WERI-Rb-1 (cell line): ENCODE results near the gene TBC1D20.
A peak's percentile ranks its signal among the peaks of the same experiment; 100 is the strongest.

Source experiments
- DNase-seq: peaks from one replicate; pipeline ENCODE4 v3.0.0-alpha.2; 2020
- H3K27ac ChIP-seq: fragments of 250-450 bp; sonication (Bioruptor Pico); 2 replicates; pipeline ENCODE4 v1.5.1; 2020; ENCODE audit warnings: mild to moderate bottlenecking, moderate library complexity
- H3K27me3 ChIP-seq: fragments of 250-450 bp; sonication (Bioruptor Pico); 2 replicates; pipeline ENCODE4 v1.5.1; 2021; ENCODE audit warnings: mild to moderate bottlenecking, low read depth, moderate library complexity; ENCODE audit not compliant: insufficient read depth, severe bottlenecking
- H3K36me3 ChIP-seq: fragments of 250-450 bp; sonication (Bioruptor Pico); 2 replicates; pipeline ENCODE4 v1.5.1; 2020; ENCODE audit warnings: mild to moderate bottlenecking, moderate library complexity
- H3K4me3 ChIP-seq: 2 replicates; pipeline ENCODE4 v1.5.1; 2011; ENCODE audit warnings: low read depth, mild to moderate bottlenecking, control low read depth, low read length
- H3K9me3 ChIP-seq: fragments of 250-450 bp; sonication (Bioruptor Pico); 2 replicates; pipeline ENCODE4 v1.5.1; 2021; ENCODE audit warnings: mild to moderate bottlenecking, moderate library complexity; ENCODE audit not compliant: severe bottlenecking
- CTCF ChIP-seq: IDR thresholded peaks from 2 replicates; pipeline ENCODE4 v1.5.1; 2011; ENCODE audit warnings: low read depth, mild to moderate bottlenecking, control low read depth, inconsistent platforms, low read length

Gene TBC1D20

GRCh38 chr20:433300-433975 is 28.9 kb downstream of the TBC1D20 start:
- no peak for DNase-seq
- TF ChIP-seq CTCF = no peak

GRCh38 chr20:432677-433299 is 29.5 kb downstream of the TBC1D20 start:
- H3K36me3 ChIP-seq = peaks cover 27% of the 10 kb centered on the region
- no peaks in the 10 kb centered on the region for H3K27me3 ChIP-seq

More at GRCh38 chr20:433300-433975, 28.9 kb downstream of the TBC1D20 start:
- H3K9me3 ChIP-seq = no peaks in the 10 kb centered on the region
- H3K4me3 ChIP-seq = no peak overlapping the region
- no peak overlapping the region for H3K27ac ChIP-seq
- H3K36me3 ChIP-seq = peaks cover 34% of the 10 kb centered on the region
- H3K27me3 ChIP-seq = no peaks in the 10 kb centered on the region

GRCh38 chr20:432208-432607 is 30.1 kb downstream of the TBC1D20 start:
- peaks cover 21% of the 10 kb centered on the region for H3K36me3 ChIP-seq
- no peak overlapping the region for H3K27ac ChIP-seq
- H3K27me3 ChIP-seq = no peaks in the 10 kb centered on the region
- no peak overlapping the region for H3K4me3 ChIP-seq
- TF ChIP-seq CTCF = no peak
- DNase-seq = no peak
- H3K9me3 ChIP-seq = no peaks in the 10 kb centered on the region

More at GRCh38 chr20:432677-433299, 29.5 kb downstream of the TBC1D20 start:
- Histone ChIP-seq H3K9me3 (no peaks in the 10 kb centered on the region), H3K4me3 (no peak overlapping the region), H3K27ac (no peak overlapping the region)
- no peak for TF ChIP-seq CTCF
- no peak for DNase-seq

GRCh38 chr20:431012-431904 is 31.1 kb downstream of the TBC1D20 start:
- no peak overlapping the region for H3K4me3 ChIP-seq
- peak; percentile 95 for TF ChIP-seq CTCF
- peaks cover 14% of the 10 kb centered on the region for H3K36me3 ChIP-seq
- no peaks in the 10 kb centered on the region for H3K27me3 ChIP-seq
- peak; percentile 85 for DNase-seq
- no peaks in the 10 kb centered on the region for H3K9me3 ChIP-seq
- H3K27ac ChIP-seq = no peak overlapping the region

GRCh38 chr20:430091-430999 is 32.0 kb downstream of the TBC1D20 start:
- no peaks in the 10 kb centered on the region for H3K9me3 ChIP-seq
- DNase-seq = no peak
- TF ChIP-seq CTCF = no peak
- H3K36me3 ChIP-seq = peaks cover 4% of the 10 kb centered on the region
- no peaks in the 10 kb centered on the region for H3K27me3 ChIP-seq
- H3K27ac ChIP-seq = no peak overlapping the region
- no peak overlapping the region for H3K4me3 ChIP-seq
